Fibroblast of the aortic adventitia (primary cell): ENCODE data around the gene ASPHD1. TPM values are rescaled to one million over a fixed set of nuclear protein-coding genes. Genes with fewer than 3 reads are reported as not detected.
"Not testable (repeated sequence)": the region's sequence is repeated elsewhere in the genome, so short reads cannot be mapped to it uniquely, and the experiment has no call there.

Source experiments
- DNase-seq: peaks from one replicate; pipeline ENCODE4 v3.0.0-alpha.2; 2010; ENCODE audit warnings: low read depth
- H3K4me3 ChIP-seq: 2 replicates; pipeline ENCODE4 v1.5.1; 2011; ENCODE audit warnings: low read depth, mild to moderate bottlenecking, control low read depth, low read length, moderate library complexity
- total RNA-seq: library from RNA; depleted of rRNA; stranded (reverse); fragments of >200 nt; gene quantifications from 2 replicates; pipeline ENCODE4 v1.2.3, GENCODE V29; 2012; ENCODE audit warnings: low replicate concordance
- TF ChIP-seq, protein P1 (sequence below): IDR thresholded peaks from 2 replicates; pipeline ENCODE4 v1.5.1; 2011; ENCODE audit warnings: mild to moderate bottlenecking, low read length, control low read depth, inconsistent platforms; ENCODE audit not compliant: insufficient read depth

The ASPHD1 gene
- total RNA-seq, 1 donor: 1.5 TPM

DNA sequence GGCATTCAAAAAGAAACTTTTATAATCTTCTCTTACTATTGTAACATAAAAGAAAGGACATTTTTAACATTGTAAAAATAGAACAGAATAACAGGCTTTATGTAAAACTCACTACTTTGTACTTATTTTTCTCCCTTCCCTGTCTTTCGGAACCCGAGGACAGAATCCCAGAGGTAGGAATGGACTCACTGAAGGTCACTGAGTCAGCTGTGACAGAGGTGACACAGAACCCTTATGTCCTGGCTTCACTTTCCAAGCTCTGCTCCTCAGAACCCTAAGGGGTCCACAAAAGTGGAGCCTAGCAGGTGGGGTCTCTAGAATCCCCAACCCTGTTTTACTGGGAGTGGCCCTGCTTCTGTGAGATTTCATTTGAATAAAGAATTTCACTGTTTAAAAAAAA, 22.0 kb downstream of the ASPHD1 start:
- TF ChIP-seq, protein P1, sequence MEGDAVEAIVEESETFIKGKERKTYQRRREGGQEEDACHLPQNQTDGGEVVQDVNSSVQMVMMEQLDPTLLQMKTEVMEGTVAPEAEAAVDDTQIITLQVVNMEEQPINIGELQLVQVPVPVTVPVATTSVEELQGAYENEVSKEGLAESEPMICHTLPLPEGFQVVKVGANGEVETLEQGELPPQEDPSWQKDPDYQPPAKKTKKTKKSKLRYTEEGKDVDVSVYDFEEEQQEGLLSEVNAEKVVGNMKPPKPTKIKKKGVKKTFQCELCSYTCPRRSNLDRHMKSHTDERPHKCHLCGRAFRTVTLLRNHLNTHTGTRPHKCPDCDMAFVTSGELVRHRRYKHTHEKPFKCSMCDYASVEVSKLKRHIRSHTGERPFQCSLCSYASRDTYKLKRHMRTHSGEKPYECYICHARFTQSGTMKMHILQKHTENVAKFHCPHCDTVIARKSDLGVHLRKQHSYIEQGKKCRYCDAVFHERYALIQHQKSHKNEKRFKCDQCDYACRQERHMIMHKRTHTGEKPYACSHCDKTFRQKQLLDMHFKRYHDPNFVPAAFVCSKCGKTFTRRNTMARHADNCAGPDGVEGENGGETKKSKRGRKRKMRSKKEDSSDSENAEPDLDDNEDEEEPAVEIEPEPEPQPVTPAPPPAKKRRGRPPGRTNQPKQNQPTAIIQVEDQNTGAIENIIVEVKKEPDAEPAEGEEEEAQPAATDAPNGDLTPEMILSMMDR: no peak
- DNase-seq: no peak

DNA sequence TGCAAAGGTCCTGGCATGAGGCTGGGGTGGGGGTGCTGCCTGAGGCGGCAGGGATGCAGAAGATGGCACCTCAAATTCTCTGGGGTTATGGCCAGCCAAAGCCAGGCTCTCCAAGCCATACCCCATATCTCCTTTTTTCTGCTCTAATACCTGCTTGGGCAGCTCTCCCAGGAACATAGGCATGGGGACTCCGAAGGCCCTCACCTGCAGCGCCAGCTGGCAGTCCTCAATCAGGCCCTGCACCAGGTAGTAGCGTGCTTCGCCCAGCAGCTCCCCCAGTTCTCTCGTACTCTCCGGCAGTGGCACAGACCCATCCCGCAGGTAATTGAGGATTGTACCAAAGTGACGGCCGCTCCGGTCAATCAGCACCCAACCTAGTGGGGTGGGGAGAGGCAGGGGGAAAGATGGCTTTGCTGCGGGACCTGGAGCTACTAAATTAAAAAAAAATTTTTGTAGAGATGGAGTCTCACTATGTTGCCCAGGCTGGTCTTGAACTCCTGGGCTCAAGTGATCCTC, 22.8 kb downstream of the ASPHD1 start:
- TF ChIP-seq, protein P1: no peak
- DNase-seq: no peak
- no peak overlapping the region for H3K4me3 ChIP-seq

More for the DNA sequence above, 22.0 kb downstream of the ASPHD1 start:
- no peak overlapping the region for H3K4me3 ChIP-seq

DNA sequence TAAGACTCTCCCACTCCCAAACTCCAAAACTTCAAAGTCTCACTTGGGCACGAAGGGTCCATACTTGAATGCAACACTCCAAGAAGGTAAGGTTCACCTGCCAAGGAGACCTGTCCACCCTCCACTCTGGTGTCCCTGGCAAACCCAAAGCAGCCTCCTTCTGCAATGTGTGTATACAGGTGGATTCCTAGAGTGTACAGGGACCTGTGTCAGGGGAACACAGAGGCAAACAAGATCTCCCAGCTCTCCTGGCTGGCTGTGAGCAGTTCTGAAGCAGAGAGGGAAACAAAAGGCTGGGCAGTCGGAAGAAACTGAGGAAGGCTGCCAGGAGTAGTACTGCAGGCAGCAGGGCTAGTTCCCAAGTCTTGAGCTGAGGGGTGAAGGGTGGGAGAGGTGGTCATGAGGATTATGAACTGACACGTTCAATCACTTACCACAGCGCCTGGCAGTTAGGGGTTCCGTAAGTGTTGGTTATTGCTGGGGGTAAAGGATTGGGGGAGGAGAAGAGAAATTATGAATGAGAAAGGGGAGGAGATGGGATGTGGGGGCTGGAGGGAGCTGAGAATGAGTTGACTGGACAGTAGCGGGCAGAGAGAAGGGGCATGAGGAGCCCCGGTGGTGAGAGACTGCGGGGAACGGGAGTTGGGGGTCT, 24.9 kb downstream of the ASPHD1 start:
- DNase-seq: peak; percentile 16
- TF ChIP-seq, protein P1: no peak
- peak overlapping the region; percentile 95 for H3K4me3 ChIP-seq

DNA sequence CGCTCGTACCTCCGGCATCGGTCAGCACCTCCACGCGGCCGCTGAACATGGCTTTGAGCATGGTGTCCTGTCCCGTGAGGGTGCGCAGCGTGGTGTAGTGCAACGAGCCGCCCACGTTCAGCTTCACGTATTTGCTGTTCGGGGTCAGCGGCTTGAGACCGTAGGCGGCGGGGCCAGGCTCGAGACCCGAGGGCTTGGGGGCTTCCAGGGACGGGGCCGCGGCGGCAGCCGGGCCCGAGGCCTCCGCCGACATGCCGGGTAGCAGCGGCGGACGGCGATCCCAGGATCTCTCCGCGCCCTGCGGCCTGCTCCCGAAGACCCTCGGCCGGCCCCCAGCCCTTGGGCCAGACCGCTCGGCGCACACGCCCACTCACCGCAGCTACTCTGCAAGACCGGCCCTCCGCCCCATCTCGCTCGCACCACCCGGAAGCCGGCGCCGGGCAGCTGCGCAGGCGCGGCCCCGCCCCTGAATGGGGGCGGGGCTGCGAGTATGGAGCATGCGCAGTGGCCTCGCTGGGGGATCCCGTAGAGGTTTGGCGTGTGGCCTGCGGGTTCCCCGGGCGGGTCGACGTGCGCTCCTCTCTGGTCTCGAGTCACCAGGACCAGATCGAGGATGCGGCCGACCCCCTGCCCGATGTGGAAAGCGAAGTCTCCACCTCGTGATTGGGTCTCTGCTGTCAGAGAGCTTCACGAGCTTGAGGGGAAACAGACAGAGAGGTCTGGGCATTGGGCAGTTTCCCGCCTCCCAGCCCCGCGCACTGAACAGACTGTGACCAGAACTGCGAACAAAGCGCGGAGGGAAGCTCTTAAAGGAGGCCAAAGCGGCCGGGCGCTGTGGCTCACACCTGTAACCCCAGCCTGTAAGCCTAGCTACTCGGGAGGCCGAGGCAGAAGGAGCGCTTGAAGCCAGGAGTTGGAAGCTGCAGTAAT, 25.8 kb downstream of the ASPHD1 start, which contains the start of gene KCTD13:
Gene KCTD13, minus strand, starts transcription at position 446 of the 930 bp plus-strand sequence. Its CDS starts 193 bp downstream, at position 253.
- DNase-seq: peak; percentile 76
- H3K4me3 ChIP-seq: peak within 1 kb of the TSS; percentile 95
- TF ChIP-seq, protein P1: no peak

DNA sequence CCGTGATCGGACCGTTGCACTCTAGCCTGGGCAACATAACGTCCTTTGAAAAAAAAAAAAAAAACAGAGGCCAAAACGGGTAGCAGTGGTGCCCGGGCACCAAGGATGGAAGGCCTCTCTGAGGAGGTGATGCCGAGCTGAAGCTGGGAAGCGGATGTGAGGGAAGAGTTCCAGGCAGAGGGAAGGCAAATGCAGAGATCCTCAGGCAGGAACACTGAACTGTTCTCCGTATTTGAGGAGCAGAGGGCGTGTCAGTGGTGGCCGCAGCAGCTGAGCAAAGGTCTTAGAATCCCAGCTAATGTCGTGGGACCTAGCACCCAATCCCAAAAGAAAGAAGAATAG, 26.4 kb downstream of the ASPHD1 start:
- TF ChIP-seq, protein P1: no peak
- peak overlapping the region; percentile 95 for H3K4me3 ChIP-seq
- no peak for DNase-seq

DNA sequence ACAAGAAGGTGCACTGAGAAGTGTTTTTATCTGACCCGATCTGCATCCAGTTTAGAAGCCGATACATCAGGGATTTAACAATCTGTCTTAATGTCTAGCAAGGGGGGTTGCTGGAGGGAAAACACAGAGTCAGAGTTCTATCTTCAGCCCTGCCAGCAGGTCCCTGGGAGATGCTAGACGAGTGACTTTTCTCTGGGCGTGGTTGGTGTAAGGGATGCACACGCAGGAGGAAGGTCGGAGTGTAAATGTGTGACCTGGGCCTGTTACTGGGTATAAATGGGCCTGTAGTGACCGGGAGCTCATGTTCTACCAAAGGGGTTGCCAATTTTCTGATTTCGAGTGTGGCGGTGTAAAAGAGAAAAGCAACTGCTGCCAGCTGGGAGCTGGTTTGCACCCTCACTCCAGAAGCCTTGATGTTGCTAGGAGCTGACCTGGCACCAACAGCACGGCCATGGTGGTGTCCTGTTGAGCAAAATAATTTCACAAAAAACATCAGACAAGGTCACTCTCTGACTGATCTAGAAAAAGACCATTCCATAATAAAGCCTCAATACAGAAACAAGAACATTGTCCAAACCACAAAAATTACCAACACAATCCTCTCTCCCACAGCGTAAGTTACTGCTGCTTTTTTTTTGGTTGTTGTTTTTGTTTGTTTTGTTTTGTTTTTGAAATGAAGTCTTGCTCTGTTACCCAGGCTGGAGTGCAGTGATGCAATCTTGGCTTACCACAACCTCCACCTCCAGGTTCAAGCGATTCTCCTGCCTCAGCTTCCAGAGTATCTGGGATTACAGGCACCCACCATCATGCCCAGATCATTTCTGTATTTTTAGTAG, 27.0 kb downstream of the ASPHD1 start:
- H3K4me3 ChIP-seq: peak overlapping the region; percentile 95
- TF ChIP-seq, protein P1: no peak
- no peak for DNase-seq

DNA sequence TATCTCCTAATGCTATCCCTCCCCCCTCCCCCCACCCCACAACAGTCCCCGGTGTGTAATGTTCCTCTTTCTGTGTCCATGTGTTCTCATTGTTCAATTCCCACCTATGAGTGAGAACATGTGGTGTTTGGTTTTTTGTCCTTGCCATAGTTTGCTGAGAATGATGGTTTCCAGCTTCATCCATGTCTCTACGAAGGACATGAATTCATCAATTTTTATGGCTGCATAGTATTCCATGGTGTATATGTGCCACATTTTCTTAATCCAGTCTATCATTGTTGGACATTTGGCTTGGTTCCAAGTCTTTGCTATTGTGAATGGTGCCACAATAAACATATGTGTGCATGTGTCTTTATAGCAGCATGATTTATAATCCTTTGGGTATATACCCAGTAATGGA, 31.5 kb downstream of the ASPHD1 start:
- DNase-seq: not testable (repeated sequence)

More for the DNA sequence above, 31.5 kb downstream of the ASPHD1 start:
- H3K4me3 ChIP-seq: not testable (repeated sequence)
